Activated CD4-positive, alpha-beta T cell treated with anti-CD3 and anti-CD28 coated beads, Interleukin-2, amount 50 U/mL, for 4 hours (primary cell): Measurements from ENCODE around the gene EML1.

Source experiments
- DNase-seq, 2 experiments: peaks; one replicate each; pipeline ENCODE4 v3.0.0-alpha.2; 2020

Gene EML1

GRCh38 chr14:99909513-99910064 lies 116.4 kb downstream of the EML1 start:
- DNase-seq, result no peak

GRCh38 chr14:99910337-99911309 lies 117.4 kb downstream of the EML1 start:
- no peak for DNase-seq

- no peak for DNase-seq
Measured at GRCh38 chr14:99915305-99916090, 122.3 kb downstream of the EML1 start.

- no peak for DNase-seq
Measured at GRCh38 chr14:99916091-99916383, 122.8 kb downstream of the EML1 start.

GRCh38 chr14:99918781-99919180 lies 125.6 kb downstream of the EML1 start:
- no peak for DNase-seq

- no peak for DNase-seq
Measured at GRCh38 chr14:99921425-99921824, 128.2 kb downstream of the EML1 start.

GRCh38 chr14:99924379-99924778 lies 131.2 kb downstream of the EML1 start:
- no peak for DNase-seq

GRCh38 chr14:99925471-99925870 lies 132.3 kb downstream of the EML1 start:
- no peak for DNase-seq

GRCh38 chr14:99928963-99929362 lies 135.8 kb downstream of the EML1 start:
- DNase-seq, result no peak

- no peak for DNase-seq
Measured at GRCh38 chr14:99929601-99930000, 136.4 kb downstream of the EML1 start.

- no peak for DNase-seq
Measured at GRCh38 chr14:99930420-99931274, 137.4 kb downstream of the EML1 start.

GRCh38 chr14:99931308-99931707 lies 138.1 kb downstream of the EML1 start:
- no peak for DNase-seq

GRCh38 chr14:99936056-99936455 lies 142.8 kb downstream of the EML1 start:
- DNase-seq, result no peak

GRCh38 chr14:99936738-99937474 lies 143.7 kb downstream of the EML1 start:
- no peak for DNase-seq

GRCh38 chr14:99937475-99938244 lies 144.4 kb downstream of the EML1 start:
- no peak for DNase-seq

- DNase-seq, result no peak
Measured at GRCh38 chr14:99938376-99938775, 145.2 kb downstream of the EML1 start.

- no peak for DNase-seq
Measured at GRCh38 chr14:99938896-99939295, 145.7 kb downstream of the EML1 start.

GRCh38 chr14:99939421-99939820 lies 146.2 kb downstream of the EML1 start:
- DNase-seq, result no peak

- DNase-seq, result no peak
Measured at GRCh38 chr14:99940064-99940463, 146.9 kb downstream of the EML1 start.

GRCh38 chr14:99941211-99941610 lies 148.0 kb downstream of the EML1 start:
- DNase-seq, result no peak

GRCh38 chr14:99943620-99944019 lies 150.4 kb downstream of the EML1 start:
- no peak for DNase-seq
